Muscle layer of duodenum (tissue), 2 donors: ENCODE measurements around the gene RALY.

Experiments used
- H3K27ac ChIP-seq: one replicate; pipeline ENCODE4 v1.7.0; 2013; ENCODE audit warnings: mild to moderate bottlenecking, low read length
- H3K27me3 ChIP-seq: one replicate; pipeline ENCODE4 v1.7.0; 2013; ENCODE audit warnings: low read depth, mild to moderate bottlenecking, control low read depth, low read length
- H3K36me3 ChIP-seq, 2 donors: one replicate each; pipeline ENCODE4 v1.7.0; 2013; ENCODE audit warnings: low read length in 2 of 2, control low read depth in 1 of 2, mild to moderate bottlenecking in 1 of 2; ENCODE audit not compliant: insufficient read depth in 2 of 2, control insufficient read depth in 1 of 2
- H3K4me1 ChIP-seq, 2 donors: one replicate each; pipeline ENCODE4 v1.7.0; 2013; ENCODE audit warnings: low read length in 2 of 2, mild to moderate bottlenecking in 2 of 2, control low read depth in 1 of 2, moderate library complexity in 1 of 2; ENCODE audit not compliant: insufficient read depth in 2 of 2, control insufficient read depth in 1 of 2
- H3K4me3 ChIP-seq, 2 donors: one replicate each; pipeline ENCODE4 v1.7.0; 2013; ENCODE audit warnings: low read length in 2 of 2, low read depth in 1 of 2, mild to moderate bottlenecking in 1 of 2
- H3K9me3 ChIP-seq, 2 donors: one replicate each; pipeline ENCODE4 v1.7.0; 2013; ENCODE audit warnings: low read length in 2 of 2, control low read depth in 1 of 2, mild to moderate bottlenecking in 1 of 2; ENCODE audit not compliant: control insufficient read depth in 1 of 2
- donor health status: healthy.

Gene RALY

DNA sequence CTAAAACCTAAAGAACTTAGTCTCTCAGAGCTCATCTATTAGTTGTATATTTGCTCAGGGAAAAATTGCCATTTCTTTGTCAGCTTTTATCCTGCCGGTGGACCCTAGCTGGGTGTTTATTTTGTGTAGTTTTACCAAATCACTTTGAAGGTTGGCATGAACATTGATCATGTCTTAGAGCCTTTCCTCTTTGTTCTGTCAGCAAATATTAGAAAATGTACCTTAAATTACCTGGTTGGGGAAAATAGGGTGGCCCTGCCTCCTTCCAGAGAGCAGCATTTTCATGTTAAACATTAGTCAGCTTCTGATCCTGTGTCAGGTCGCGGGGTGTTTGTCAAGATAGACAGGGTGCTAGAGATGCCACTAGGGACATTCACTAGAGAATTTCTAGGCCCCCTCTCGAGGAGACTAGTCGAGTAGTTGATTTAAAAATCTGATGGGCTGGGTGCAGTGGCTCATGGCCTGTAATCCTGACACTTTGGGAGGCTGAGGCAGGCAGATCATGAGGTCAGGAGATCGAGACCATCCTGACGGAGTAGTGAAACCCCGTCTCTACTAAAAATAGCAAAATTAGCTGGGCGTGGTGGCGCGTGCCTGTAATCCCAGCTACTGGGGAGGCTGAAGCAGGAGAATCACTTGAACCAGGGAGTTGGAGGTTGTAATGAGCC, 11.2 kb downstream of the RALY start:
- H3K4me1 ChIP-seq, result peaks cover 7 to 15% of the 10 kb centered on the region in 2 donors
- H3K27ac ChIP-seq, result no peak overlapping the region
- no peaks in the 10 kb centered on the region for H3K9me3 ChIP-seq
- H3K36me3 ChIP-seq, result no peaks in the 10 kb centered on the region
- no peak overlapping the region for H3K4me3 ChIP-seq
- H3K27me3 ChIP-seq, result no peaks in the 10 kb centered on the region

DNA sequence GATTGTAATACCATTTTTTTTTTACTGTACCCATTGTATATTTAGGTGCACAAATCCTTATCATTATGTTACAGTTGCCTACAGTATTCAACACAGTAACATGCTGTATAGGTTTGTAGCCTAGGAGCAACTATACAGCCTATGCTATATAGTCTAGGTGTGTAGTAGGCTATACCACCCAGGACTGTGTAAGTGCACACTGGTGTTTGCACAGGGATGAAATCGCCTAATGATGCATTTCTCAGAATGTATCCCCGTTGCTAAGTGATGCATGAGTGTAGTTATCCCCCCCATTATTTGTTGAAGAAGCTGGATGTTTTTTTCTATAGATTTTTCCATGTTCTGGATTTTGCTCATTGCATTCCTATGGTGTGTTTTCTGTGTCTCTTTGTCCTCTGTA, 12.9 kb downstream of the RALY start:
- H3K27ac ChIP-seq, result no peak overlapping the region
- H3K9me3 ChIP-seq, result no peaks in the 10 kb centered on the region
- H3K4me3 ChIP-seq, result no peak overlapping the region
- no peaks in the 10 kb centered on the region for H3K27me3 ChIP-seq
- H3K36me3 ChIP-seq, result no peaks in the 10 kb centered on the region
- peaks cover 0 to 6% of the 10 kb centered on the region in 2 donors for H3K4me1 ChIP-seq

DNA sequence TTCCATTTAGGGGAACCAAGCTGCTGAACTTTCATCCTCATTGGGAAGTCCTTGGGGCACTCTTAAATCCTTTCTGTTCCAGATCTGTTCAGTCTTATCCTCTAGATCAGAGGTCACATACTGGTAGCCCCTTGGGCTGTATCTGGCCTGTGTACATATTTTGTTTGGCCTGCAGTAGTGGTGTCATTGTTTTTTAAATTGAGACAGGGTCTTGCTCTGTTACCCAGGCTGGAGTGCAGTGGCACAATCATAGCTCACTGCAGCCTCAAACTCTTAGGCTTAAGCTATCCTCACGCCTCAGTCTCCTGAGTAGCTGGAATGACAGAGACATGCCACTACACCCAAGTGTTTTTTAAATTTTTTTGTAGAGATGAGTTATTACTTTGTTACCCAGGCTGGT, 14.8 kb downstream of the RALY start:
- Histone ChIP-seq H3K36me3 (no peaks in the 10 kb centered on the region), H3K27ac (no peak overlapping the region), H3K27me3 (no peaks in the 10 kb centered on the region), H3K4me3 (no peak overlapping the region), H3K9me3 (no peaks in the 10 kb centered on the region), H3K4me1 (peaks cover 0 to 16% of the 10 kb centered on the region in 2 donors)

DNA sequence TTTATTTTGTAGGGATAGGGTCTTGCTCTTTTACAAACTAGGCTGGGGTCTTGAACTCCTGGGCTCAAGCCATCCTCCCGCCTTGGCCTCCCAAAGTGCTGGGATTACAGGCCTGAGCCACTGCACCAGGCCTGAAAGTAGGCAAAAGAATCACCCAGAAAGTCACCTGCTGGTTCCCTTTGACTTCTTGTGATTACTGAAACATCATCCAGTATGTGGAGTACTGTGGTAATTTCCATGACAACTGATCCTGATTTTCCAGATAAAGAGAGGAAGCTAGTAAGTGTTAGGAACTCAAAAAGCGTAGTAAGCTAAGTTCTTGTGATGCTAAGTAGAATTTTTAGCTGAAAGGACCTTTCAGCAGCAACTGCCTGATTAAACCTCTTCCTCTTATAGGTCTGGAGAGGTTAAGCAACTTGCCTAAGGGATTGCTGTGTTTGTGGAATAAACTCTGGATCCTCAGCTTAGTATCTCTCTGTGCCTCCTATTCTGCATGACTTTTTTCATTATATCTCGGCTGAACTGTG, 16.8 kb downstream of the RALY start:
- Histone ChIP-seq H3K4me3 (no peak overlapping the region), H3K9me3 (no peaks in the 10 kb centered on the region), H3K27ac (no peak overlapping the region), H3K4me1 (peaks cover 0 to 22% of the 10 kb centered on the region in 2 donors), H3K36me3 (no peaks in the 10 kb centered on the region), H3K27me3 (no peaks in the 10 kb centered on the region)

DNA sequence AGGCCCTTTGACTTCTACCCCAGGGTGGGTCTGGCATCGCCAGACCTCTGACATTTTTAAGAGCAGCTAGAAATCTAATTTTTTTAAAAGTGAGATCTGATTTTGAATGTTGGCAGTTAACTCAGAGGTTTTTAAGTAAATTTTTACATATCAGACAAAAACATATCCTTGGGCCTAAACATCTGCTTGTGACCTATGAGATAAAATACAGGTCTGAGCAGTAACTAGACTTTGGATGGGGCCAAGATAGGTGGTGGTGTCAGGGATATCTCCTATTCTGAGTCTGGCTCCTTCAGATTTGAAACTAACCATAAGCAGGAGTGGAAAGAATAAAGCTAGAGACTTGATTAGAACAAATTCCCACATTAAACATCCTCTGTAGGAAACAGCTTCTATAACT, 17.6 kb downstream of the RALY start:
- H3K27me3 ChIP-seq, result no peaks in the 10 kb centered on the region
- H3K36me3 ChIP-seq, result no peaks in the 10 kb centered on the region
- no peak overlapping the region for H3K4me3 ChIP-seq
- no peaks in the 10 kb centered on the region for H3K9me3 ChIP-seq
- H3K27ac ChIP-seq, result no peak overlapping the region
- peaks cover 1 to 30% of the 10 kb centered on the region in 2 donors for H3K4me1 ChIP-seq

DNA sequence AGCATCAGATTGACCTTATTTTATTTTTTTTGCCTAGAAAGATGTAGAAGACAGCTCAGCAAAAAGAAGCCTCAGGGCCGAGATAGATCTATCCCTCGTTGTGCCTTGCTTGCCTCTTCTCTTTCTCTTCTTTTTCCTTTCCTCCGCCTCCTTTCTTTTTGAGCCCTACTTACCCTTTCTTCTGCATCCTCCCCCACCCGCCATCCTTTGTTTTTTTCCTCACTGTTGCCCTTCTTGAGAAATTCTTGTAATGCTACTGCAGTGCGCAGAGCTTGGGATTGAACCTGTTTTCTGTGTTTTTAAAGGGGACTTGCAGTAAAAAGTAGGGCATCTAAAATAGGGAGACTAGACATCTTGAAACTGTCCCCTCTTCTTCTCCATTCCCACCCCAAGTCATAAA, 18.6 kb downstream of the RALY start:
- Histone ChIP-seq H3K36me3 (no peaks in the 10 kb centered on the region), H3K4me1 (peaks cover 8 to 40% of the 10 kb centered on the region in 2 donors)

DNA sequence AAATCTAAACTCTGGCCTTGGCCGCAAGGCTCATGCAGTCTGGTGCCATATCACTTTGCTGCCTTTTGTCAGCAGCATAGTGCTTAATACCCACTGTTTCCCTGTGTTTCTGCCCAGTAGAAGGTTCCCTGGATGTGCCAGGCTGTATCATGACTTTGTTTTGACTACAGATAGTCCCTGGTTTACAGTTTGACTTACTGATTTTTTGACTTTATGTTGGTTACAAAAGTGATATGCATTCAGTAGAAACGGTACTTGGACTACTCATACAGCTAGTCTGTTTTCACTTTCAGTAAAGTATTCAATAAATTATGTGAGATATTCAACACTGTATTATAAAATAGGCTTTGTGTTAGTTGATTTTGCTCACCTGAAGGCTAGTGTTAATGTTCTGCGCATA, 19.0 kb downstream of the RALY start:
- no peaks in the 10 kb centered on the region for H3K9me3 ChIP-seq
- no peak overlapping the region for H3K4me3 ChIP-seq
- no peak overlapping the region for H3K27ac ChIP-seq
- H3K4me1 ChIP-seq, result peaks cover 8 to 42% of the 10 kb centered on the region in 2 donors
- no peaks in the 10 kb centered on the region for H3K36me3 ChIP-seq
- no peaks in the 10 kb centered on the region for H3K27me3 ChIP-seq

More for the DNA sequence above, 18.6 kb downstream of the RALY start:
- no peaks in the 10 kb centered on the region for H3K27me3 ChIP-seq
- H3K4me3 ChIP-seq, result no peak overlapping the region
- H3K9me3 ChIP-seq, result no peaks in the 10 kb centered on the region
- H3K27ac ChIP-seq, result no peak overlapping the region

DNA sequence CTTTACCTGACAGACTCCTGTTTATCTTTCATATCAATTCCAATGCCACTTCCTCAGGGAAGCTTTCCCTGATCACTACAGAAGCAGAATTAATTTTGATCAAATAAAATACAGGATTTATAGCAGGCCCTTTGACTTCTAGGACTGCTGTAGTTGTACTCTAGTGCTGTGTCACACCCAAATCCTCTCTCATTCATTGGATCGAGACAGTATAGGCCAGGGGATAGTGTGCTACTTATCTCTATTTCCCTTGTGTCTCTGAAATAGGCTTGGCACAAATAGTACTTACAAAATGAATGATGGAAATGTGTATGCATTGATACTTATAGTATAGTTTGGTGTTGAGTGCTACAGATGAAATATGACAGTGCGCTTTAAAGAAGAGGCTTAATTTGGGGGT, 19.8 kb downstream of the RALY start:
- peaks cover 8 to 51% of the 10 kb centered on the region in 2 donors for H3K4me1 ChIP-seq

DNA sequence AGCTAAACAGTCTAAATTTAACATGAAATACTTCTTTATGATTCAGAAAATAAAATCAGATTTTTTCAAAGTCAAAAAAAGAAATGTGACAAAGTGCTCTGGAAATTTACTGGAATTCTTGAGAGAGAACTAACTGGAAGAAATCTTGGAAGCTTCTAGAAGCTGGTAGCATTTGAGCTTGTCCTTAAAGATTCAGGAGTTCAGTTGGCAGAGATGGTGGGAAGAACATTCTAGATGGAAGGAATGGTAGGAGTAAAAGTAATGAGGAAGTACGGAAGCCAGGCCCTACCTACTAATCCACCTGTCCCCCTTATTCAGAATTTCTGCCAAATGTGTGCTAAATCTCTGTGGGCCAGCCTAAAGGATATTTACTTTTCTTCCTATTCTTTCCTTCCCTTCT, 21.2 kb downstream of the RALY start:
- no peaks in the 10 kb centered on the region for H3K27me3 ChIP-seq
- H3K4me3 ChIP-seq, result no peak overlapping the region
- H3K9me3 ChIP-seq, result no peaks in the 10 kb centered on the region
- H3K36me3 ChIP-seq, result no peaks in the 10 kb centered on the region
- H3K27ac ChIP-seq, result no peak overlapping the region
- peaks cover 8 to 52% of the 10 kb centered on the region in 2 donors for H3K4me1 ChIP-seq

More for the DNA sequence above, 19.8 kb downstream of the RALY start:
- Histone ChIP-seq H3K36me3 (no peaks in the 10 kb centered on the region), H3K4me3 (no peak overlapping the region), H3K27me3 (no peaks in the 10 kb centered on the region), H3K27ac (no peak overlapping the region), H3K9me3 (no peaks in the 10 kb centered on the region)

DNA sequence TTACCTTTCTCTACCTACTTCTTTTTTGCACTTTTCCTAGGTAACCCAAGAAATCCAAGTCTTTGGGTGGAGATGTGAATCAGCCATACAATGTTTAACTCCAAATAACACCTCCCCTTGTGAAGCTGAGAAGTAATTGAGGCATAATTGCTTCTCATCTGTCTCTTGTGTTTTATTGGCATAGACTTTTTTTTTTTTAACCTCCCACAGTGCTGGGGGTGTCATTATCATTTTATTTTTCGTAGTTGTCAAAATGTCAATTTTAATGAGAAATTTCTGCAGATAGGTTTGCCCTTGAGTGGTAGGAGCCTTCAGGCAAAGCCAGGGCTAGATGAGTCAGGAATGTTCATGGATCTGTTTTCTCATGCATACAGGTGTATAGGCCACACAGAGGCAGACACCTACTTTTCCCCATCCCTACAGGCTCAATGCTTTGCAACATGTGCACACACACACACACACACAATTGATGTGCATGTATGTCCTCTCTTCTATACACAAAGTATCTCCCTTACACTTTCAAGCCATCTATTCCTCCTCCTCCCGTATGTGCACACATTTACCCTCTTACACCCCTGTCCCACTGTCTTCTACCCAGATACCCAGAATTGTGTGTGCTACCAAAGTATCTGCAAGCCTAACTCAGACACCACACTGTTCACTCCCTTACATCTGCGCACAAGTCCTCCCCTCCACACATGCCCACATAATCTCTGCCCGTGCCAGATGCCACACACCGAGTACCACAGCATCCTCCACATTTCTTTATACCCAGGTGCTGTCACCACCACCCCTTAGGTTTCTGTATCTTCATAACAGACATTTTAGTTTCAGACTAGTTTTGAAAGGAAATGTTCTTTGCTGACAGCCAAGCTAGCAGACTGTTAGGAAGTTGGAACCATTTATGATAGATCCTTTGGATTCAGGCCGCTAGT, 22.0 kb downstream of the RALY start:
- no peaks in the 10 kb centered on the region for H3K9me3 ChIP-seq
- no peaks in the 10 kb centered on the region for H3K27me3 ChIP-seq
- no peak overlapping the region for H3K4me3 ChIP-seq
- H3K36me3 ChIP-seq, result no peaks in the 10 kb centered on the region
- no peak overlapping the region for H3K27ac ChIP-seq
- H3K4me1 ChIP-seq, result peaks cover 8 to 50% of the 10 kb centered on the region in 2 donors

DNA sequence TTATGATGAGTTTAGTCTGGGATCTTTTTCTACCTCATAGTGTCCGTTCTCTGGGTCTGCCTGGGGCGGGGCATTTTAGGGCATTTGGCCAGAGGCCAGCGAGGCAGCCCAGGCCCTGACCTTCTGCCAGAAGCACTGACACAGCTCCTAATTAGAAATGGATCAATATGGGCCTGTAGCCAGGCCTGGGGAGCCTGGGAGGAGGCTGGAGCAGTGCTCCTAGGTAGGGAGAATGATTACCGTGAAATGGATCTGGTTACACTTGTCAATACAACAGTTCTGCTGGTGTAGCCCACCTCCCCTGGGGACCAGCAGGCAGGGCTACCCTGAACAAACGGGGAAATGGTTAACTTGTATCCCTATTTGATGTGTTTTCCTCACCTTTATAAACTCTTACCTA, 23.0 kb downstream of the RALY start:
- no peak overlapping the region for H3K27ac ChIP-seq
- H3K36me3 ChIP-seq, result no peaks in the 10 kb centered on the region
- no peak overlapping the region for H3K4me3 ChIP-seq
- H3K9me3 ChIP-seq, result no peaks in the 10 kb centered on the region
- H3K27me3 ChIP-seq, result no peaks in the 10 kb centered on the region
- H3K4me1 ChIP-seq, result peaks cover 8 to 46% of the 10 kb centered on the region in 2 donors
